Natural killer cell (primary cell): Measurements from ENCODE around the gene GCH1. TPM values are rescaled to one million over a fixed set of nuclear protein-coding genes. Genes with fewer than 3 reads are reported as not detected.

Source experiments
- ATAC-seq, 3 donors: fragments of 150-1000 bp in 2 of 3; fragments of 200-7000 bp in 1 of 3; cut with Tn5 transposase; 1 replicate in 1 of 3; 2 replicates in 2 of 3; pipeline ENCODE4 v1.10.0; 2021; ENCODE audit warnings: mild to moderate bottlenecking in 2 of 3, moderate library complexity in 2 of 3
- DNase-seq, 2 donors: peaks; one replicate each; pipeline versions ENCODE4 v3.0.0 to v3.0.0-alpha.2; 2013 to 2021; ENCODE audit warnings: mixed read lengths in 1 of 2
- H3K27ac ChIP-seq: one replicate; pipeline ENCODE4 v1.5.1; 2013; ENCODE audit warnings: mild to moderate bottlenecking, low read length
- H3K27me3 ChIP-seq: one replicate; pipeline ENCODE4 v1.6.1; 2013; ENCODE audit warnings: low read length; ENCODE audit not compliant: control insufficient read depth, insufficient read depth
- H3K36me3 ChIP-seq: one replicate; pipeline ENCODE4 v1.6.1; 2013; ENCODE audit warnings: low read length; ENCODE audit not compliant: control insufficient read depth, insufficient read depth
- H3K4me1 ChIP-seq: one replicate; pipeline ENCODE4 v1.6.1; 2013; ENCODE audit warnings: low read length; ENCODE audit not compliant: control insufficient read depth, insufficient read depth
- H3K4me3 ChIP-seq: one replicate; pipeline ENCODE4 v1.5.1; 2013; ENCODE audit warnings: low read length
- H3K9me3 ChIP-seq: one replicate; pipeline ENCODE4 v1.6.1; 2013; ENCODE audit warnings: low read length; ENCODE audit not compliant: control insufficient read depth, insufficient read depth
- H3K27ac Mint-ChIP-seq, 2 donors: one replicate each; pipeline ENCODE4 v1.8.0; 2022; ENCODE audit warnings: mild to moderate bottlenecking in 2 of 2, mixed read lengths in 2 of 2, moderate library complexity in 1 of 2
- H3K27me3 Mint-ChIP-seq, 2 donors: one replicate each; pipeline ENCODE4 v1.8.0; 2022; ENCODE audit warnings: low read depth in 2 of 2, mixed read lengths in 2 of 2
- H3K36me3 Mint-ChIP-seq: one replicate; pipeline ENCODE4 v1.8.0; 2022; ENCODE audit warnings: mixed read lengths
- H3K4me1 Mint-ChIP-seq, 2 donors: one replicate each; pipeline ENCODE4 v1.8.0; 2022; ENCODE audit warnings: mixed read lengths in 2 of 2
- H3K4me3 Mint-ChIP-seq: one replicate; pipeline ENCODE4 v1.8.0; 2022; ENCODE audit warnings: mild to moderate bottlenecking, moderate library complexity, mixed read lengths
- H3K9me3 Mint-ChIP-seq, 2 donors: one replicate each; pipeline ENCODE4 v1.8.0; 2022; ENCODE audit warnings: mixed read lengths in 2 of 2
- WGBS: methylation state at CpG from one replicate; pipeline ENCODE4 v1.1.7; 2013; ENCODE audit warnings: missing lambda C conversion rate; ENCODE audit not compliant: insufficient coverage; 5-methylcytosine and 5-hydroxymethylcytosine counted together
- intact Hi-C: fragments of 100-400 bp; cut with micrococcal nuclease; formaldehyde crosslinking; loops from one replicate; pipeline ENCODE4 v1.14.2; 2022
- total RNA-seq, 4 donors: library from RNA; stranded (reverse); fragments of 120-200 nt in 1 of 4; gene quantifications; one replicate each; pipeline versions ENCODE4 v1.2.3 to v1.2.4, GENCODE V29; 2013 to 2022
- TF ChIP-seq, protein P1 (sequence below): fragments of 200-600 bp; IDR thresholded peaks from one replicate; pipeline ENCODE4 v1.8.0; 2022; ENCODE audit warnings: antibody characterized with exemption

GCH1 gene
- total RNA-seq, 3 donors from 2014 or later (not counting 1 experiment from before 2014, with no cell fraction given): 51.7 to 71.5 (median 52.6) TPM

DNA sequence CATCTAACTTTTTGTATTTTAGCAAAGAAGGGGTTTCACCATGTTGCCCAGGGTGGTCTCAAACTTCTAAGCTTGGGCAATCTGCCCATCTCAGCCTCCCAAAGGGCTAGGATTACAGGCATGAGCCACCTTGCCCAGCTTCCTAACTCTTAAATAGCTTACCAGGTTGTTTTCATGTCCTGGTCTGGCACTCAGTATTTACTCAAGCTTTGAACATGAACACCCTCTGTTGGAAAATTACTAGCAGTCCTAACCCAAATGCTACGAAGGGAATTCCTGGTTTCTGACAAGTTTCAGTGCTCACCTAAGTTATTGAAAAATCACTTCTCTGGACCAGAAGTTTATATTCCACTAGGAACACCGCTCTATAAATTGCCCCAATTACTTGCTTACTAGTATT, 32.5 kb upstream of the GCH1 start:
- WGBS: 0% methylated on average over 1 of the region's 2 CpGs
- H3K27ac ChIP-seq: no peak overlapping the region
- ATAC-seq (no peak), DNase-seq (no peak)
- H3K27me3 ChIP-seq: no peaks in the 10 kb centered on the region
- no peaks in the 10 kb centered on the region for H3K36me3 ChIP-seq
- no peaks in the 10 kb centered on the region for H3K9me3 Mint-ChIP-seq
- no peaks in the 10 kb centered on the region for H3K9me3 ChIP-seq
- H3K4me3 ChIP-seq: no peak overlapping the region
- no peak overlapping the region for H3K4me3 Mint-ChIP-seq
- H3K4me1 Mint-ChIP-seq: peaks cover 0 to 9% of the 10 kb centered on the region in 2 donors
- H3K4me1 ChIP-seq: no peaks in the 10 kb centered on the region
- no peaks in the 10 kb centered on the region for H3K36me3 Mint-ChIP-seq
- H3K27me3 Mint-ChIP-seq: no peaks in the 10 kb centered on the region
- TF ChIP-seq, protein P1, sequence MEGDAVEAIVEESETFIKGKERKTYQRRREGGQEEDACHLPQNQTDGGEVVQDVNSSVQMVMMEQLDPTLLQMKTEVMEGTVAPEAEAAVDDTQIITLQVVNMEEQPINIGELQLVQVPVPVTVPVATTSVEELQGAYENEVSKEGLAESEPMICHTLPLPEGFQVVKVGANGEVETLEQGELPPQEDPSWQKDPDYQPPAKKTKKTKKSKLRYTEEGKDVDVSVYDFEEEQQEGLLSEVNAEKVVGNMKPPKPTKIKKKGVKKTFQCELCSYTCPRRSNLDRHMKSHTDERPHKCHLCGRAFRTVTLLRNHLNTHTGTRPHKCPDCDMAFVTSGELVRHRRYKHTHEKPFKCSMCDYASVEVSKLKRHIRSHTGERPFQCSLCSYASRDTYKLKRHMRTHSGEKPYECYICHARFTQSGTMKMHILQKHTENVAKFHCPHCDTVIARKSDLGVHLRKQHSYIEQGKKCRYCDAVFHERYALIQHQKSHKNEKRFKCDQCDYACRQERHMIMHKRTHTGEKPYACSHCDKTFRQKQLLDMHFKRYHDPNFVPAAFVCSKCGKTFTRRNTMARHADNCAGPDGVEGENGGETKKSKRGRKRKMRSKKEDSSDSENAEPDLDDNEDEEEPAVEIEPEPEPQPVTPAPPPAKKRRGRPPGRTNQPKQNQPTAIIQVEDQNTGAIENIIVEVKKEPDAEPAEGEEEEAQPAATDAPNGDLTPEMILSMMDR: no peak
- H3K27ac Mint-ChIP-seq: no peak overlapping the region
- intact Hi-C loops: no loop called here

- Histone ChIP-seq H3K4me3 (no peak overlapping the region), H3K27ac (no peak overlapping the region), H3K36me3 (no peaks in the 10 kb centered on the region), H3K27me3 (no peaks in the 10 kb centered on the region), H3K4me1 (no peaks in the 10 kb centered on the region), H3K9me3 (no peaks in the 10 kb centered on the region)
- Mint-ChIP-seq H3K9me3 (no peaks in the 10 kb centered on the region), H3K4me1 (peaks cover 0 to 9% of the 10 kb centered on the region in 2 donors), H3K4me3 (no peak overlapping the region), H3K27me3 (no peaks in the 10 kb centered on the region), H3K36me3 (no peaks in the 10 kb centered on the region), H3K27ac (no peak overlapping the region)
- no CpG with 5 or more reads among the region's 1 CpG for WGBS
- TF ChIP-seq, protein P1: no peak
- intact Hi-C loops: no loop called here
- no peak for ATAC-seq
- DNase-seq: no peak
Observed at GRCh38 chr14:54933006-54933405, 30.4 kb upstream of the GCH1 start.

- H3K4me1 ChIP-seq: no peaks in the 10 kb centered on the region
Observed at GRCh38 chr14:54931598-54932340, 29.1 kb upstream of the GCH1 start.

More at GRCh38 chr14:54931598-54932340, 29.1 kb upstream of the GCH1 start:
- H3K4me3 Mint-ChIP-seq: no peak overlapping the region
- intact Hi-C loops: no loop called here
- no peaks in the 10 kb centered on the region for H3K9me3 ChIP-seq
- no peaks in the 10 kb centered on the region for H3K27me3 ChIP-seq
- no peak overlapping the region for H3K27ac Mint-ChIP-seq
- TF ChIP-seq, protein P1: no peak
- H3K4me1 Mint-ChIP-seq: peaks cover 0 to 9% of the 10 kb centered on the region in 2 donors
- no peak overlapping the region for H3K27ac ChIP-seq
- no peaks in the 10 kb centered on the region for H3K27me3 Mint-ChIP-seq
- DNase-seq: no peak
- H3K36me3 Mint-ChIP-seq: no peaks in the 10 kb centered on the region
- no peaks in the 10 kb centered on the region for H3K9me3 Mint-ChIP-seq
- WGBS: 88% methylated on average over 1 of the region's 3 CpGs
- no peaks in the 10 kb centered on the region for H3K36me3 ChIP-seq
- ATAC-seq: no peak
- no peak overlapping the region for H3K4me3 ChIP-seq
